Gastroesophageal sphincter (tissue), 2 donors: ENCODE results near the gene NME5.

Experiments used
- POLR2A ChIP-seq, 2 donors: fragments of 450-650 bp; IDR thresholded peaks; one replicate each; pipeline ENCODE4 v1.6.1; 2017; ENCODE audit warnings: antibody characterized with exemption in 2 of 2, mild to moderate bottlenecking in 2 of 2, moderate library complexity in 1 of 2
- POLR2AphosphoS5 ChIP-seq: sonication (generic); formaldehyde crosslinking; IDR thresholded peaks from one replicate; pipeline ENCODE4 v1.6.1; 2017; ENCODE audit warnings: antibody characterized with exemption

DNA sequence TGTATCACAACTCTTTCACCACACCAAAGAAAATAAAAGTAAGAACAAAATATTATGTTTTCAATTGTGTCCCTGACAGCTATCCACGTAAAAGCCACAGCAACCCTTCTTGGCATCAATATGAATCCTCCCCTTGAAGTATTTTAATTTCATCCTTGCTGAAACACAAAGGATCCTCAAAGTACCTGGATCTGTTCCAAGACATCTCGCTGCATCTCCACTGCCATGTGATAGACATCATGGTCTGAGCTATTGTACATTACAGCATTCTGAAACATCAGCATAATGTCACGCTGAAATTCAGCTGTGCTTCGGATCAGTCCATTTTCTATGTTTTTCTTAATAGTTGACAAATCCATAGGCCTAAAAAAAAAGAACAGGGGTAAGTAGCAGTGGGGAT lies 21.5 kb upstream of the NME5 start:
- TF ChIP-seq POLR2AphosphoS5 (no peak), POLR2A (IDR thresholded peaks at IDR 0.05) (no peak)
